ENCODE measurements around the gene MINAR2. TPM values are rescaled to one million over a fixed set of nuclear protein-coding genes. Genes with fewer than 3 reads are reported as not detected.

MINAR2 gene
- polyA plus RNA-seq, 1 donor: 0.08 TPM

DNA sequence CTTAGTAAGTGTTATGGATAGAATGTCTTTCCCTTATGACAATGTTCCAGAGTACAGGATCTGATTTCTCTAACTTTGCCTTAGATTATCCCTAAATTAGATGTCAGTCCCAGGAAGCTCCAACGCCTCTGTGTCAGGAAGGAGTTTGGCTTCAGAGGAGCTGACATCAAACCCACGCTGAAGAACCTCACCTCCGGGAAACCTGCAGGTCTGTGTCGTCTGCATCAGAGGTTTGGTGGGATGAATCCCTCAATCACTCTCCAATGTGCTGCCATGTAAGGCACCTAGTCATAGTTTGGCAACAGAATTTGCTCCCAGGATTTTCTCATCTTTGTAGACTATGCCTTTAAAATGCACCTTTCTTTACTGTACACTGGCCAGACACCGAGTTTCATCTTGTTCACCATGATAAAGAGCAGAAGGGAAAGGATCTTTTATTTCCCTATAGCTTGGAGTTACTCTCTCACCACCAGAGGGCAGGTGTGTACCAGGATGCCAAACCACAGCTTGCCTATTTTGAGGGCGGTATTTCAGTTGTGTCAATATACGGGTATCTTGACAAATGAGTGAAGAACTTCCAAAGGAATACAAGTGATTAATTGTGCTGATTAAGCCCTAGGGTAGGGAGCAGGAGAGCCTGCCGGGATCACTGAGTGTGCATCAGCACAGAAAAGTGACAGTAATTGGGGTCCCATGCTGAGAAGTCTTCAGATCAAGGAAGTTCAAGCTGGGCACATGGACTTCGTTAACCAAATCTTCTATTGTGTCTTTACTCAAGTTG is 23.4 kb downstream of the MINAR2 start:
- peak; percentile 59 for DNase-seq

GRCh38 chr5:129773376-129773775 is 25.5 kb downstream of the MINAR2 start:
- DNase-seq: no peak

DNA sequence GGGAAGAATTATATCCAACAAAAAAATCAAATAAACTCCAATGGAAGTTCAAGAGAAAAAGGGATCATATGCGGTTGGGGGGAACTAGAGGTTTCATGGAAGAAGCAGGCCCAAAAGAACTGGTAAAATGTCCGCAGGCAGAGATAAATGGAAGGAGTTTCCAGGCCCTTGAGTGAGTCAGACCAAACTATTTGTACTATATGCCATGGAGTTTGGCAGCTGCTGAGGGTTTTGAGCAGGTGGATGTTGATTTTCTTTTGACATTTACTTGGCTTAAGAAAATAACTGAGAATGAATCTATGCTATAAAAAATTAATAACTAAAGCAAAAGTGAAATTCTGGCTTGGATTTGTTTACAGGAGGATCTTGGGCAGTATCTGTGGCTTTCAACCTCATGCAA is 33.7 kb downstream of the MINAR2 start:
- DNase-seq: no peak

- no peak for DNase-seq
These were observed 55.5 kb downstream of the MINAR2 start for GRCh38 chr5:129803403-129803802.

GRCh38 chr5:129804705-129805104 is 56.8 kb downstream of the MINAR2 start:
- no peak for DNase-seq

- DNase-seq: no peak
These were observed 59.4 kb downstream of the MINAR2 start for GRCh38 chr5:129807162-129807814.

Other genes with a start within 250 kb of the MINAR2 start
- gene CHSY3, start 156.4 kb downstream of the MINAR2 start, polyA plus RNA-seq (ENCODE audit: insufficient read length): 5.0 TPM